Measurements from ENCODE around the gene TRMT5.

Gene TRMT5

GRCh38 chr14:60964904-60965303 is 16.0 kb downstream of the TRMT5 start:
- DNase-seq (ENCODE audit: low read depth), result no peak

- no peak for DNase-seq (ENCODE audit: low read depth)
Observed at GRCh38 chr14:60963761-60964160, 17.1 kb downstream of the TRMT5 start.

GRCh38 chr14:60958146-60958545 is 22.7 kb downstream of the TRMT5 start:
- no peak for DNase-seq (ENCODE audit: low read depth)

GRCh38 chr14:60956632-60957031 is 24.2 kb downstream of the TRMT5 start:
- no peak for DNase-seq (ENCODE audit: low read depth)

- DNase-seq (ENCODE audit: low read depth), result no peak
Observed at GRCh38 chr14:60956202-60956601, 24.7 kb downstream of the TRMT5 start.

GRCh38 chr14:60951776-60952435 is 29.0 kb downstream of the TRMT5 start:
- no peak for DNase-seq (ENCODE audit: low read depth)

- no peak for DNase-seq (ENCODE audit: low read depth)
Observed at GRCh38 chr14:60946773-60947172, 34.1 kb downstream of the TRMT5 start.

GRCh38 chr14:60945984-60946383 is 34.9 kb downstream of the TRMT5 start:
- no peak for DNase-seq (ENCODE audit: low read depth)

GRCh38 chr14:60944204-60944603 is 36.7 kb downstream of the TRMT5 start:
- DNase-seq (ENCODE audit: low read depth), result no peak

GRCh38 chr14:60943637-60944032 is 37.2 kb downstream of the TRMT5 start:
- no peak for DNase-seq (ENCODE audit: low read depth)

GRCh38 chr14:60935319-60935718 is 45.6 kb downstream of the TRMT5 start:
- no peak for DNase-seq (ENCODE audit: low read depth)

GRCh38 chr14:60933920-60934655 is 46.8 kb downstream of the TRMT5 start:
- no peak for DNase-seq (ENCODE audit: low read depth)

GRCh38 chr14:60931218-60931617 is 49.7 kb downstream of the TRMT5 start:
- DNase-seq (ENCODE audit: low read depth), result no peak

GRCh38 chr14:60926002-60926401 is 54.9 kb downstream of the TRMT5 start:
- DNase-seq (ENCODE audit: low read depth), result no peak

GRCh38 chr14:60925286-60925685 is 55.6 kb downstream of the TRMT5 start:
- DNase-seq (ENCODE audit: low read depth), result no peak

GRCh38 chr14:60922050-60922449 is 58.8 kb downstream of the TRMT5 start:
- no peak for DNase-seq (ENCODE audit: low read depth)

Data from T follicular helper cell (primary cell).